K562 (cell line): ENCODE measurements around the gene DNAJC1. TPM values are rescaled to one million over a fixed set of nuclear protein-coding genes. Genes with fewer than 3 reads are reported as not detected.

ENCODE experiments used
- ATAC-seq: fragments of 200-7000 bp; cut with Tn5 transposase; 3 replicates; pipeline ENCODE4 v1.9.1; 2020; ENCODE audit warnings: moderate library complexity
- BruUV-seq: library from RNA; stranded (reverse); fragments of 400-500 nt; replicated peaks from 2 replicates; lab custom pipeline; 2021; lab: Mats Ljungman, UMichigan
- CTCF ChIA-PET: fragments of 300-600 bp; formaldehyde crosslinking; extraction: SDS; loops from one replicate; lab custom pipeline; 2021; ENCODE audit warnings: low intra/inter-chr PET ratio; lab: Yijun Ruan, JAX
- POLR2A ChIA-PET: fragments of 300-600, 350-650 bp; sonication (Branson Sonifier 250); formaldehyde crosslinking; extraction: SDS; loops from one replicate; lab custom pipeline; 2021; ENCODE audit warnings: antibody characterized with exemption, inconsistent platforms; lab: Yijun Ruan, JAX
- DNase-seq, 4 experiments: peaks; one replicate each; pipeline versions ENCODE4 v3.0.0 to v3.0.0-alpha.2; 2011 to 2018; ENCODE audit warnings: low spot score in 3 of 4, mixed read lengths in 3 of 4; ENCODE audit errors: extremely low read depth in 1 of 4
- FAIRE-seq: peaks from 2 replicates; lab custom pipeline; 2011; peaks lifted over from hg19 to GRCh38; lab: Jason Lieb, UNC
- H2AFZ ChIP-seq: 2 replicates; pipeline ENCODE4 v1.6.0; 2011; ENCODE audit warnings: low read depth, low read length, control low read depth, inconsistent platforms
- H3K27ac ChIP-seq: fragments of 200-600 bp; 3 replicates; pipeline ENCODE4 v1.8.0; 2011; ENCODE audit warnings: low read depth, mild to moderate bottlenecking, control low read depth, inconsistent platforms, low read length, moderate library complexity, mixed read lengths; ENCODE audit errors: extremely low read depth
- H3K27me3 ChIP-seq, 2 experiments: fragments of 300-600 bp in 1 of 2; 2 replicates in 1 of 2; 3 replicates in 1 of 2; pipeline versions ENCODE4 v1.6.0 to v1.8.0; 2011; ENCODE audit warnings: inconsistent platforms in 2 of 2, low read length in 2 of 2, mild to moderate bottlenecking in 1 of 2, mixed read lengths in 1 of 2, moderate library complexity in 1 of 2; ENCODE audit not compliant: control insufficient read depth in 2 of 2, insufficient read depth in 2 of 2
- H3K36me3 ChIP-seq: fragments of 300-600 bp; 3 replicates; pipeline ENCODE4 v1.8.0; 2011; ENCODE audit warnings: mild to moderate bottlenecking, low read length, inconsistent platforms; ENCODE audit not compliant: control insufficient read depth, insufficient read depth
- H3K4me1 ChIP-seq, 2 experiments: fragments of 200-600 bp in 1 of 2; replicated peaks in 1 of 2; 2 replicates in 1 of 2; 3 replicates in 1 of 2; pipeline versions ENCODE4 v1.5.1 to v1.8.0; 2011; ENCODE audit warnings: inconsistent platforms in 2 of 2, low read length in 2 of 2, mild to moderate bottlenecking in 1 of 2, mixed read lengths in 1 of 2, moderate library complexity in 1 of 2; ENCODE audit not compliant: control insufficient read depth in 2 of 2, insufficient read depth in 2 of 2
- H3K4me2 ChIP-seq: 2 replicates; pipeline ENCODE4 v1.6.1; 2011; ENCODE audit warnings: low read length, control low read depth, inconsistent platforms, mixed read lengths; ENCODE audit not compliant: insufficient read depth
- H3K4me3 ChIP-seq: fragments of 200-600 bp; sonication (generic), shearing (Covaris generic); 2 replicates; pipeline ENCODE4 v1.5.1; 2016; ENCODE audit warnings: control low read depth, inconsistent platforms
- H3K79me2 ChIP-seq: fragments of 200-600 bp; 3 replicates; pipeline ENCODE4 v1.8.0; 2011; ENCODE audit warnings: low read length, inconsistent platforms; ENCODE audit not compliant: control insufficient read depth, insufficient read depth
- H3K9ac ChIP-seq, 2 experiments: 2 replicates each; pipeline versions ENCODE4 v1.6.0 to v1.6.1; 2011; ENCODE audit warnings: low read depth in 2 of 2, low read length in 2 of 2, control low read depth in 1 of 2, inconsistent platforms in 1 of 2, mild to moderate bottlenecking in 1 of 2, mixed read lengths in 1 of 2; ENCODE audit not compliant: insufficient read depth in 1 of 2
- H3K9me1 ChIP-seq: one replicate; pipeline ENCODE4 v1.6.0; 2011; ENCODE audit warnings: inconsistent platforms, mild to moderate bottlenecking, low read length, moderate library complexity; ENCODE audit not compliant: control insufficient read depth, insufficient read depth
- H3K9me3 ChIP-seq: replicated peaks from 2 replicates; pipeline ENCODE4 v1.5.1; 2011; ENCODE audit warnings: low read depth, low read length, inconsistent platforms; ENCODE audit not compliant: control insufficient read depth, insufficient read depth
- H4K20me1 ChIP-seq: replicated peaks from 2 replicates; pipeline ENCODE4 v1.6.1; 2011; ENCODE audit warnings: low read length, inconsistent platforms, mixed read lengths; ENCODE audit not compliant: control insufficient read depth, insufficient read depth
- ERF ChIP-seq: fragments of 450-650 bp; formaldehyde crosslinking; IDR thresholded peaks from 2 replicates; pipeline ENCODE4 v1.4.0; 2020; ENCODE audit warnings: mild to moderate bottlenecking, mixed read lengths
- NCOA1 ChIP-seq: fragments of 450-650 bp; IDR thresholded peaks from 2 replicates; pipeline ENCODE4 v1.6.1; 2016; ENCODE audit warnings: low read depth
- SMARCA5 ChIP-seq: fragments of 450-650 bp; IDR thresholded peaks from 2 replicates; pipeline ENCODE4 v1.6.1; 2016
- SRSF9 ChIP-seq: fragments of 200-400 bp; formaldehyde crosslinking; IDR thresholded peaks from 2 replicates; pipeline ENCODE4 v1.6.1; 2017; ENCODE audit warnings: low read depth, low read length, borderline replicate concordance
- TAF7 ChIP-seq: fragments of 450-650 bp; IDR thresholded peaks from 2 replicates; pipeline ENCODE4 v1.6.1; 2016; ENCODE audit warnings: missing genetic modification characterization, missing compliant biosample characterization
- TCF3 ChIP-seq: sonication (generic); formaldehyde crosslinking; IDR thresholded peaks from 2 replicates; pipeline ENCODE4 v1.4.0; 2020; ENCODE audit warnings: mild to moderate bottlenecking, missing genetic modification reagents
- ZNF24 ChIP-seq: fragments of 450-650 bp; IDR thresholded peaks from 2 replicates; pipeline ENCODE4 v1.6.1; 2016
- ZNF696 ChIP-seq: fragments of 250-450 bp; sonication (Bioruptor Pico); conservative IDR thresholded peaks from 2 replicates; pipeline ENCODE4 v1.4.0; 2020; ENCODE audit warnings: mild to moderate bottlenecking, moderate library complexity
- WGBS: fragments of 100-300 bp; shearing (Covaris generic); methylation state at CpG from one replicate; pipeline ENCODE4 v1.1.6; 2016; ENCODE audit warnings: low coverage, mixed read lengths; ENCODE audit not compliant: insufficient coverage; ENCODE audit errors: missing lambda C conversion rate; 5-methylcytosine and 5-hydroxymethylcytosine counted together
- in situ Hi-C: fragments of 300-500 bp; cut with MboI; formaldehyde crosslinking; loops from 4 replicates; pipeline ENCODE4 v1.15.0; 2018; ENCODE audit warnings: inconsistent platforms, mixed read lengths
- intact Hi-C: fragments of 100-400 bp; cut with micrococcal nuclease; formaldehyde crosslinking; loops from 2 replicates; pipeline ENCODE4 v1.14.2; 2022
- polyA plus RNA-seq, 8 experiments: library from polyadenylated mRNA; depleted of rRNA in 4 of 8; stranded (reverse) in 5 of 8; unstranded in 3 of 8; fragments of >200 nt; fragmentation: Nextera tagmentation in 2 of 8; fragmentation: Illumina TruSeq in 1 of 8; extraction: Ambion mirVana in 2 of 8; extraction: Trizol in 1 of 8; gene quantifications; 2 replicates each; pipeline versions ENCODE4 v1.2.1 to v1.2.3, GENCODE V29; 2011 to 2014; ENCODE audit warnings: inconsistent platforms in 1 of 8, missing spikeins in 1 of 8
- total RNA-seq, 7 experiments: library from RNA; depleted of rRNA in 6 of 7; stranded (reverse); fragments of >200 nt in 6 of 7; fragmentation: Illumina TruSeq in 2 of 7; extraction: Trizol in 2 of 7; gene quantifications; 2 replicates each; pipeline versions ENCODE4 v1.2.1 to v1.2.3, GENCODE V29; 2011 to 2021; ENCODE audit warnings: low replicate concordance in 1 of 7
- TF ChIP-seq, protein P1 (sequence below): fragments of 450-650 bp; conservative IDR thresholded peaks from 2 replicates; pipeline ENCODE4 v1.6.1; 2016; ENCODE audit warnings: missing genetic modification characterization, low read depth, mild to moderate bottlenecking, missing compliant biosample characterization, moderate library complexity
- TF ChIP-seq, protein P2 (sequence below), 3 experiments: fragments of 200-800 bp in 1 of 3; fragments of 250-450 bp in 1 of 3; fragments of 450-650 bp in 1 of 3; sonication (Bioruptor Pico) in 1 of 3; sonication (Bioruptor generic) in 1 of 3; formaldehyde crosslinking in 1 of 3; IDR thresholded peaks; 2 replicates each; pipeline versions ENCODE4 v1.6.1 to v1.8.0; 2016 to 2022; ENCODE audit warnings: mild to moderate bottlenecking in 2 of 3, missing genetic modification characterization in 2 of 3, missing compliant biosample characterization in 1 of 3, moderate library complexity in 1 of 3
- TF ChIP-seq, protein P3 (sequence below): fragments of 450-650 bp; conservative IDR thresholded peaks from 2 replicates; pipeline ENCODE4 v1.6.1; 2016; ENCODE audit warnings: missing genetic modification characterization, low read depth, mild to moderate bottlenecking, control low read depth, missing compliant biosample characterization

Gene DNAJC1
- total and polyA plus RNA-seq, 9 of the 15 experiments (the other 6 are each of a cell fraction or from before 2014, with no cell fraction given), result 5.4 to 77.6 (median 40.3) TPM

DNA sequence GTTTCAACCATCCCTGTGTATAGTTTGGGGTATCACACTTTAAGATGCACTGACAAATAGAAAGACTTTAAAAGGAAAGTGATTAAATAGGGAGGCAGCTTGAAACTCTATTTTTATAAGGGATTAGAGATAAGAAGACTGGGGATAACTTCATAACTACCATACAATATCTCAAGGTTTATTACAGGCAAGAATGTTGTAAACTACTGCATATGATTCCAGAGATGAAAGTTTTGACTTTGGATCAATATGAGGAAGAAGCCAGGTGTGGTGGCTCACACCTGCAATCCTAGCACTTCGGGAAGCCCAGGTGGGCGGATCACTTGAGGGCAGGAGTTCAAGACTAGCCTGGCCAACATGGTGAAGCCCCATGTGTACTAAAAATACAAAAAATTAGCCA, 96.1 kb downstream of the DNAJC1 start:
- Histone ChIP-seq H3K9me3 (peaks cover 5% of the 10 kb centered on the region), H2AFZ (no peak overlapping the region), H4K20me1 (no peaks in the 10 kb centered on the region), H3K27ac (no peak overlapping the region), H3K36me3 (peaks cover 28% of the 10 kb centered on the region)
- WGBS, result 100% methylated on average over 2 of the region's 2 CpGs
- intact Hi-C loops, result no loop called here
- no peak for TF ChIP-seq ZNF24
- TF ChIP-seq NCOA1, result no peak
- TF ChIP-seq, protein P1, sequence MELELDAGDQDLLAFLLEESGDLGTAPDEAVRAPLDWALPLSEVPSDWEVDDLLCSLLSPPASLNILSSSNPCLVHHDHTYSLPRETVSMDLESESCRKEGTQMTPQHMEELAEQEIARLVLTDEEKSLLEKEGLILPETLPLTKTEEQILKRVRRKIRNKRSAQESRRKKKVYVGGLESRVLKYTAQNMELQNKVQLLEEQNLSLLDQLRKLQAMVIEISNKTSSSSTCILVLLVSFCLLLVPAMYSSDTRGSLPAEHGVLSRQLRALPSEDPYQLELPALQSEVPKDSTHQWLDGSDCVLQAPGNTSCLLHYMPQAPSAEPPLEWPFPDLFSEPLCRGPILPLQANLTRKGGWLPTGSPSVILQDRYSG (tag), result no peak
- no peak for TF ChIP-seq TAF7
- TF ChIP-seq, all 486 proteins: peak for 0
- H3K9me1 ChIP-seq, result no peaks in the 10 kb centered on the region
- H3K4me2 ChIP-seq, result no peak overlapping the region
- H3K9ac ChIP-seq, result no peak overlapping the region
- DNase-seq (no peak), ATAC-seq (no peak), FAIRE-seq (no peak)
- no peaks in the 10 kb centered on the region for H3K27me3 ChIP-seq
- no TSS peak for BruUV-seq
- no peak overlapping the region for H3K4me3 ChIP-seq
- no peaks in the 10 kb centered on the region for H3K4me1 ChIP-seq
- in situ Hi-C loops, result no loop called here
- H3K79me2 ChIP-seq, result no peaks in the 10 kb centered on the region
- ChIA-PET POLR2A (no interaction called here), CTCF (no interaction called here)

DNA sequence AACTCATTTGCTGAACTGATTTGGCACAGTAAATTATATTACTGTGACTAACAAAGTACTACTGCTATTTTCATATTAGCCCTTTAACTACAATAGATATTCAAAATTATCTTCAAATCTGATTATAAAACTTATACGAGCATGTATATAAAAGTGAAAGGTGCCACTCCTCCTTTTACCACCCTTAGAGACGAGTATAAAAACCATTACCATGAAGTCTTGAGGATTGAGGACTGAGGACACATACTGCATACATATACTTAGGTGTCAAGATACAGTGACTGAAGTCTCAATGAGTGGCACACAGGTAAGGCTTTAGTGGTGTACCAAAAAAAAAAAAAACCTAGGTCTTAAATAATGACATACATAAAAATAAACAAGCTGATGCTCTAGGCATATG, 98.6 kb downstream of the DNAJC1 start:
- Histone ChIP-seq H3K27me3 (no peaks in the 10 kb centered on the region), H3K9me1 (no peaks in the 10 kb centered on the region), H3K9ac (no peak overlapping the region), H3K79me2 (no peaks in the 10 kb centered on the region), H3K27ac (no peak overlapping the region), H2AFZ (no peak overlapping the region), H3K36me3 (peaks cover 28% of the 10 kb centered on the region), H4K20me1 (no peaks in the 10 kb centered on the region), H3K4me3 (no peak overlapping the region), H3K4me1 (no peaks in the 10 kb centered on the region), H3K9me3 (peaks cover 5% of the 10 kb centered on the region), H3K4me2 (no peak overlapping the region)
- in situ Hi-C loops, result no loop called here
- BruUV-seq, result no TSS peak
- ChIA-PET POLR2A (no interaction called here), CTCF (no interaction called here)
- 94% methylated on average over 2 of the region's 2 CpGs for WGBS
- no peak for FAIRE-seq
- no peak for ATAC-seq
- intact Hi-C loops, result no loop called here
- no peak for DNase-seq
- TF ChIP-seq, protein P2, sequence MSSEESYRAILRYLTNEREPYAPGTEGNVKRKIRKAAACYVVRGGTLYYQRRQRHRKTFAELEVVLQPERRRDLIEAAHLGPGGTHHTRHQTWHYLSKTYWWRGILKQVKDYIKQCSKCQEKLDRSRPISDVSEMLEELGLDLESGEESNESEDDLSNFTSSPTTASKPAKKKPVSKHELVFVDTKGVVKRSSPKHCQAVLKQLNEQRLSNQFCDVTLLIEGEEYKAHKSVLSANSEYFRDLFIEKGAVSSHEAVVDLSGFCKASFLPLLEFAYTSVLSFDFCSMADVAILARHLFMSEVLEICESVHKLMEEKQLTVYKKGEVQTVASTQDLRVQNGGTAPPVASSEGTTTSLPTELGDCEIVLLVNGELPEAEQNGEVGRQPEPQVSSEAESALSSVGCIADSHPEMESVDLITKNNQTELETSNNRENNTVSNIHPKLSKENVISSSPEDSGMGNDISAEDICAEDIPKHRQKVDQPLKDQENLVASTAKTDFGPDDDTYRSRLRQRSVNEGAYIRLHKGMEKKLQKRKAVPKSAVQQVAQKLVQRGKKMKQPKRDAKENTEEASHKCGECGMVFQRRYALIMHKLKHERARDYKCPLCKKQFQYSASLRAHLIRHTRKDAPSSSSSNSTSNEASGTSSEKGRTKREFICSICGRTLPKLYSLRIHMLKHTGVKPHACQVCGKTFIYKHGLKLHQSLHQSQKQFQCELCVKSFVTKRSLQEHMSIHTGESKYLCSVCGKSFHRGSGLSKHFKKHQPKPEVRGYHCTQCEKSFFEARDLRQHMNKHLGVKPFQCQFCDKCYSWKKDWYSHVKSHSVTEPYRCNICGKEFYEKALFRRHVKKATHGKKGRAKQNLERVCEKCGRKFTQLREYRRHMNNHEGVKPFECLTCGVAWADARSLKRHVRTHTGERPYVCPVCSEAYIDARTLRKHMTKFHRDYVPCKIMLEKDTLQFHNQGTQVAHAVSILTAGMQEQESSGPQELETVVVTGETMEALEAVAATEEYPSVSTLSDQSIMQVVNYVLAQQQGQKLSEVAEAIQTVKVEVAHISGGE (CRISPR knock-in tag; IDR thresholded peaks at IDR 0.05), result no peak
- no peak for TF ChIP-seq SMARCA5
- no peak for TF ChIP-seq ERF
- no peak for TF ChIP-seq TCF3 (CRISPR knock-in tag)
- TF ChIP-seq, protein P3, sequence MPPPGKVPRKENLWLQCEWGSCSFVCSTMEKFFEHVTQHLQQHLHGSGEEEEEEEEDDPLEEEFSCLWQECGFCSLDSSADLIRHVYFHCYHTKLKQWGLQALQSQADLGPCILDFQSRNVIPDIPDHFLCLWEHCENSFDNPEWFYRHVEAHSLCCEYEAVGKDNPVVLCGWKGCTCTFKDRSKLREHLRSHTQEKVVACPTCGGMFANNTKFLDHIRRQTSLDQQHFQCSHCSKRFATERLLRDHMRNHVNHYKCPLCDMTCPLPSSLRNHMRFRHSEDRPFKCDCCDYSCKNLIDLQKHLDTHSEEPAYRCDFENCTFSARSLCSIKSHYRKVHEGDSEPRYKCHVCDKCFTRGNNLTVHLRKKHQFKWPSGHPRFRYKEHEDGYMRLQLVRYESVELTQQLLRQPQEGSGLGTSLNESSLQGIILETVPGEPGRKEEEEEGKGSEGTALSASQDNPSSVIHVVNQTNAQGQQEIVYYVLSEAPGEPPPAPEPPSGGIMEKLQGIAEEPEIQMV (tag), result no peak
- TF ChIP-seq SRSF9, result no peak
- no peak for TF ChIP-seq ZNF696
